ENCODE measurements around the gene EOMES. TPM values are rescaled to one million over a fixed set of nuclear protein-coding genes. Genes with fewer than 3 reads are reported as not detected.

The EOMES gene
- polyA plus RNA-seq, 1 experiment: not detected

DNA sequence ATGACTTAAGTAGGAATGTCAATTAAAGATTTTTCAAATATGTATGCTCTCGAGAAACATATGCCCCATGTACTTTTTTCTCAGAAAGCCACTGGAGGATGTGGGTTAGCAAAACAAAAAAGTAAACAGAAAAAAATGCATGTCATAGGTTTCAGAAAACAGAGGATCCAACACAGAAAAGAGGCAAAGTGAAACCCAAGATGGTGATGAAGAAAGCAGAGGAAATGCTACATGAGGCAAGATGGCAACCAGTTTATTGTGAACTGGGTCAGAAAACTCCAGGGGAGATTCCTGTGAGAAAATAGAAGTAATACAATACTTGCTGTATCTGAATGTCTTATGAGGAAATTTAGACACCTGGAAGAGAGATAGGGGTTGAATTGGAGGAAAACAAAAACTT lies 30.8 kb upstream of the EOMES start:
- ChIA-PET POLR2A (no interaction called here), CTCF (no interaction called here)
- Histone ChIP-seq H3K36me3 (ENCODE audit: control insufficient read depth, insufficient read depth, low read length) (no peaks in the 10 kb centered on the region), H3K4me3 (ENCODE audit: low read depth, low read length) (no peak overlapping the region), H3K27me3 (ENCODE audit: control insufficient read depth, insufficient read depth, low read length) (0 out of 2 replicates have a peak, but pooled peaks cover 3% of the 10 kb centered on the region)
- TF ChIP-seq CTCF (IDR thresholded peaks at IDR 0.05; ENCODE audit: insufficient read depth, low read depth, low read length): no peak
- DNase-seq (ENCODE audit: low read depth): no peak

DNA sequence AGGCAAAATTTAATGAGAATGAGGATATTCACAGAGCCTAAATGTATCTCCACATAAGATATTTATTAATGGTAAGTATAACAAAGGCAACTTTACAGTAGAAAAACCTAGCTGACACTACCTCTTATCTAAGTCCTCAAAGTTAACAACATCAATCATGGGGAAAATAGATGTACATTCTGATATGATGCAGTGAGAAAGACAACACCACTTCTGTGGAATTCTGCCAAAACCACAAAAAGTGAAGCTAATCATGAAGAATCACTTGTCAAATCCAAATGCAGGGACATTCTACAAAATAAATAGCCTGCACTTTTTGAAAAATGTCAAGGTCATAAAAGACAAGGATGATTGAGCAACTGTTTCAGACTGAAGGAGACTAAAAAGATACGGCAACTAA lies 27.5 kb upstream of the EOMES start:
- no peak for DNase-seq (ENCODE audit: low read depth)
- CTCF ChIA-PET: no interaction called here
- Histone ChIP-seq H3K4me3 (ENCODE audit: low read depth, low read length) (no peak overlapping the region), H3K36me3 (ENCODE audit: control insufficient read depth, insufficient read depth, low read length) (no peaks in the 10 kb centered on the region), H3K27me3 (ENCODE audit: control insufficient read depth, insufficient read depth, low read length) (0 out of 2 replicates have a peak, but pooled peaks cover 3% of the 10 kb centered on the region)
- POLR2A ChIA-PET: no interaction called here
- TF ChIP-seq CTCF (IDR thresholded peaks at IDR 0.05; ENCODE audit: insufficient read depth, low read depth, low read length): no peak

- no peak for TF ChIP-seq CTCF (IDR thresholded peaks at IDR 0.05; ENCODE audit: insufficient read depth, low read depth, low read length)
- H3K4me3 ChIP-seq (ENCODE audit: low read depth, low read length): no peak overlapping the region
- CTCF ChIA-PET: interaction anchor here (0.6 kb wide), 2 partner anchors 31 to 497 kb away, joined by 3 to 4 read pairs; no protein-coding TSS in a partner anchor
- H3K27me3 ChIP-seq (ENCODE audit: control insufficient read depth, insufficient read depth, low read length): 0 out of 2 replicates have a peak, but pooled peaks cover 3% of the 10 kb centered on the region
- POLR2A ChIA-PET: no interaction called here
- DNase-seq (ENCODE audit: low read depth): no peak
- H3K36me3 ChIP-seq (ENCODE audit: control insufficient read depth, insufficient read depth, low read length): no peaks in the 10 kb centered on the region
Measured at GRCh38 chr3:27746838-27747237, 24.7 kb upstream of the EOMES start.

DNA sequence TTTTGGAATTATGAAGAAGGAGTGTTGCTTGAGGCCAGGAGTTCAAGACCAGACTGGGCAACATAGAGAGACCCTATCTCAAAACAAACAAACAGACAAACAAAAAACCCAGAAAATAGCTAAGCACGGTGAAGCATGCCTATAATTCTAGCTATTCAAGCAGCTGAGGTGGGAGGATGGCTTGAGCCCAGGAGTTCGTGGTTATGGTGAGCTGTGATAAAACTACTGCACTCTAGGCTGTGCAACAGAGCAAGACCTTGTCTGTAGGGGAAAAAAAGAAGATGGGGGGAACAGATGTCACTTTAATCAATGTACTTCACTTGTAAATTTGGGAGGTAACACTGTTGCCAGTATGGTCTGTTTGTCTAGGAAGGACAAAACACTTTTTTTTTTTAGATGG lies 18.7 kb upstream of the EOMES start:
- TF ChIP-seq CTCF (IDR thresholded peaks at IDR 0.05; ENCODE audit: insufficient read depth, low read depth, low read length): no peak
- no peak for DNase-seq (ENCODE audit: low read depth)
- POLR2A ChIA-PET: no interaction called here
- CTCF ChIA-PET: interaction anchor here (0.9 to 1.7 kb wide), 2 partner anchors 14 to 28 kb away, joined by 4 to 5 read pairs; no protein-coding TSS in a partner anchor
- H3K4me3 ChIP-seq (ENCODE audit: low read depth, low read length): no peak overlapping the region
- no peaks in the 10 kb centered on the region for H3K36me3 ChIP-seq (ENCODE audit: control insufficient read depth, insufficient read depth, low read length)
- H3K27me3 ChIP-seq (ENCODE audit: control insufficient read depth, insufficient read depth, low read length): 0 out of 2 replicates have a peak, but pooled peaks cover 2% of the 10 kb centered on the region

- ChIA-PET CTCF (interaction anchor here (0.6 kb wide), 1 partner anchor 44 kb away, joined by 3 read pairs; no protein-coding TSS in a partner anchor), POLR2A (no interaction called here)
- no peak for TF ChIP-seq CTCF (IDR thresholded peaks at IDR 0.05; ENCODE audit: insufficient read depth, low read depth, low read length)
- H3K27me3 ChIP-seq (ENCODE audit: control insufficient read depth, insufficient read depth, low read length): peaks cover 6% of the 10 kb centered on the region
- no peak overlapping the region for H3K4me3 ChIP-seq (ENCODE audit: low read depth, low read length)
- no peak for DNase-seq (ENCODE audit: low read depth)
- no peaks in the 10 kb centered on the region for H3K36me3 ChIP-seq (ENCODE audit: control insufficient read depth, insufficient read depth, low read length)
Measured at GRCh38 chr3:27737091-27737490, 15.0 kb upstream of the EOMES start.

Data from BJ (cell line).